Activated CD8-positive, alpha-beta T cell treated with anti-CD3 and anti-CD28 coated beads, Interleukin-2, amount 10 ng/mL, durations not matched to agents 7 days and 5 days (primary cell): ENCODE measurements around the gene STPG4. TPM values are rescaled to one million over a fixed set of nuclear protein-coding genes. Genes with fewer than 3 reads are reported as not detected.

Source experiments
- ATAC-seq: fragments of 150-1000 bp; cut with Tn5 transposase; one replicate; pipeline ENCODE4 v1.10.0; 2021; ENCODE audit warnings: moderate library complexity
- CTCF ChIA-PET: fragments of 350-600 bp; sonication (Branson Sonifier 250); formaldehyde crosslinking; loops from one replicate; lab custom pipeline; 2021; ENCODE audit warnings: antibody characterized with exemption; lab: Charles Lee
- POLR2A ChIA-PET: fragments of 350-600 bp; sonication (Branson Sonifier 250); formaldehyde crosslinking; loops from one replicate; lab custom pipeline; 2021; ENCODE audit warnings: antibody characterized with exemption; lab: Charles Lee
- DNase-seq: peaks from one replicate; pipeline ENCODE4 v3.0.0-alpha.2; 2020
- H3K27ac Mint-ChIP-seq: one replicate; pipeline ENCODE4 v1.8.0; 2021; ENCODE audit warnings: mild to moderate bottlenecking, mixed read lengths
- H3K27me3 Mint-ChIP-seq: one replicate; pipeline ENCODE4 v1.8.0; 2021; ENCODE audit warnings: low read depth, mixed read lengths
- H3K36me3 Mint-ChIP-seq: one replicate; pipeline ENCODE4 v1.8.0; 2021; ENCODE audit warnings: low read depth, mixed read lengths
- H3K4me1 Mint-ChIP-seq: one replicate; pipeline ENCODE4 v1.8.0; 2021; ENCODE audit warnings: low read depth, mixed read lengths
- H3K4me3 Mint-ChIP-seq: one replicate; pipeline ENCODE4 v1.8.0; 2021; ENCODE audit warnings: mild to moderate bottlenecking, mixed read lengths
- H3K9me3 Mint-ChIP-seq: one replicate; pipeline ENCODE4 v1.8.0; 2022; ENCODE audit warnings: mixed read lengths; ENCODE audit not compliant: insufficient read depth
- total RNA-seq, 2 experiments: library from RNA; stranded (reverse); gene quantifications; one replicate each; pipeline ENCODE4 v1.2.3, GENCODE V29; 2021

STPG4 gene
- total RNA-seq, 2 experiments from 2014 or later = 0.21 TPM; not detected in 1

GRCh38 chr2:47056374-47056773 lies 98.7 kb downstream of the STPG4 start:
- H3K27ac Mint-ChIP-seq = no peak overlapping the region
- H3K27me3 Mint-ChIP-seq = no peaks in the 10 kb centered on the region
- no peak overlapping the region for H3K4me3 Mint-ChIP-seq
- no peaks in the 10 kb centered on the region for H3K9me3 Mint-ChIP-seq
- POLR2A ChIA-PET = no interaction called here
- DNase-seq (no peak), ATAC-seq (no peak)
- CTCF ChIA-PET = no interaction called here
- H3K4me1 Mint-ChIP-seq = peaks cover 27% of the 10 kb centered on the region
- peaks cover 23% of the 10 kb centered on the region for H3K36me3 Mint-ChIP-seq

GRCh38 chr2:47054868-47055267 lies 100.2 kb downstream of the STPG4 start:
- DNase-seq = no peak
- CTCF ChIA-PET = no interaction called here
- ATAC-seq = no peak
- Mint-ChIP-seq H3K9me3 (no peaks in the 10 kb centered on the region), H3K27ac (no peak overlapping the region), H3K27me3 (no peaks in the 10 kb centered on the region), H3K36me3 (peaks cover 32% of the 10 kb centered on the region), H3K4me3 (no peak overlapping the region), H3K4me1 (peaks cover 27% of the 10 kb centered on the region)
- POLR2A ChIA-PET = no interaction called here

GRCh38 chr2:47054036-47054555 lies 101.0 kb downstream of the STPG4 start:
- Mint-ChIP-seq H3K4me3 (no peak overlapping the region), H3K9me3 (no peaks in the 10 kb centered on the region), H3K27ac (no peak overlapping the region), H3K36me3 (peaks cover 31% of the 10 kb centered on the region), H3K4me1 (peaks cover 27% of the 10 kb centered on the region), H3K27me3 (no peaks in the 10 kb centered on the region)
- POLR2A ChIA-PET = no interaction called here
- CTCF ChIA-PET = no interaction called here
- ATAC-seq = no peak
- no peak for DNase-seq

GRCh38 chr2:47052847-47053246 lies 102.3 kb downstream of the STPG4 start:
- no peak for ATAC-seq
- CTCF ChIA-PET = no interaction called here
- H3K27ac Mint-ChIP-seq = no peak overlapping the region

GRCh38 chr2:47051562-47051961 lies 103.5 kb downstream of the STPG4 start:
- no peaks in the 10 kb centered on the region for H3K27me3 Mint-ChIP-seq

More at GRCh38 chr2:47052847-47053246, 102.3 kb downstream of the STPG4 start:
- Mint-ChIP-seq H3K4me1 (peaks cover 21% of the 10 kb centered on the region), H3K9me3 (no peaks in the 10 kb centered on the region), H3K27me3 (no peaks in the 10 kb centered on the region), H3K36me3 (peaks cover 33% of the 10 kb centered on the region), H3K4me3 (no peak overlapping the region)
- no peak for DNase-seq
- POLR2A ChIA-PET = no interaction called here

GRCh38 chr2:47050762-47051161 lies 104.3 kb downstream of the STPG4 start:
- ATAC-seq (no peak), DNase-seq (no peak)
- POLR2A ChIA-PET = interaction anchor here (0.6 kb wide), 1 partner anchor 185 kb away, joined by 3 read pairs; no protein-coding TSS in a partner anchor
- CTCF ChIA-PET = no interaction called here
- no peak overlapping the region for H3K4me3 Mint-ChIP-seq
- no peaks in the 10 kb centered on the region for H3K9me3 Mint-ChIP-seq
- no peaks in the 10 kb centered on the region for H3K4me1 Mint-ChIP-seq
- no peaks in the 10 kb centered on the region for H3K27me3 Mint-ChIP-seq
- H3K27ac Mint-ChIP-seq = no peak overlapping the region
- H3K36me3 Mint-ChIP-seq = peaks cover 38% of the 10 kb centered on the region

More at GRCh38 chr2:47051562-47051961, 103.5 kb downstream of the STPG4 start:
- H3K27ac Mint-ChIP-seq = no peak overlapping the region
- CTCF ChIA-PET = no interaction called here
- POLR2A ChIA-PET = no interaction called here
- H3K9me3 Mint-ChIP-seq = no peaks in the 10 kb centered on the region
- no peak overlapping the region for H3K4me3 Mint-ChIP-seq
- peaks cover 36% of the 10 kb centered on the region for H3K36me3 Mint-ChIP-seq
- peaks cover 8% of the 10 kb centered on the region for H3K4me1 Mint-ChIP-seq
- ATAC-seq (no peak), DNase-seq (no peak)

- Mint-ChIP-seq H3K9me3 (no peaks in the 10 kb centered on the region), H3K4me1 (no peaks in the 10 kb centered on the region), H3K27ac (no peak overlapping the region), H3K27me3 (no peaks in the 10 kb centered on the region), H3K4me3 (no peak overlapping the region), H3K36me3 (peaks cover 41% of the 10 kb centered on the region)
- ChIA-PET POLR2A (interaction anchor here (0.6 kb wide), 1 partner anchor 184 kb away, joined by 3 read pairs; no protein-coding TSS in a partner anchor), CTCF (no interaction called here)
- ATAC-seq = no peak
- DNase-seq = no peak
Observed at GRCh38 chr2:47050021-47050760, 104.9 kb downstream of the STPG4 start.

- no peak for DNase-seq
- CTCF ChIA-PET = no interaction called here
Observed at GRCh38 chr2:47049502-47049901, 105.6 kb downstream of the STPG4 start.

GRCh38 chr2:47048801-47049480 lies 106.2 kb downstream of the STPG4 start:
- H3K36me3 Mint-ChIP-seq = peaks cover 43% of the 10 kb centered on the region

More at GRCh38 chr2:47049502-47049901, 105.6 kb downstream of the STPG4 start:
- POLR2A ChIA-PET = no interaction called here
- Mint-ChIP-seq H3K27me3 (no peaks in the 10 kb centered on the region), H3K4me3 (no peak overlapping the region), H3K4me1 (no peaks in the 10 kb centered on the region), H3K36me3 (peaks cover 40% of the 10 kb centered on the region), H3K9me3 (no peaks in the 10 kb centered on the region), H3K27ac (no peak overlapping the region)
- no peak for ATAC-seq

GRCh38 chr2:47046271-47046670 lies 108.8 kb downstream of the STPG4 start:
- ChIA-PET POLR2A (no interaction called here), CTCF (interaction anchor here (1.4 kb wide), 1 partner anchor 10 kb away, joined by 3 read pairs; no protein-coding TSS in a partner anchor)
- peaks cover 8% of the 10 kb centered on the region for H3K4me1 Mint-ChIP-seq
- no peak overlapping the region for H3K4me3 Mint-ChIP-seq
- no peak overlapping the region for H3K27ac Mint-ChIP-seq
- H3K9me3 Mint-ChIP-seq = no peaks in the 10 kb centered on the region
- ATAC-seq (no peak), DNase-seq (no peak)
- H3K27me3 Mint-ChIP-seq = no peaks in the 10 kb centered on the region
- H3K36me3 Mint-ChIP-seq = peaks cover 36% of the 10 kb centered on the region

More at GRCh38 chr2:47048801-47049480, 106.2 kb downstream of the STPG4 start:
- ChIA-PET POLR2A (no interaction called here), CTCF (no interaction called here)
- Mint-ChIP-seq H3K27me3 (no peaks in the 10 kb centered on the region), H3K27ac (no peak overlapping the region), H3K9me3 (no peaks in the 10 kb centered on the region), H3K4me1 (no peaks in the 10 kb centered on the region), H3K4me3 (no peak overlapping the region)
- no peak for DNase-seq
- ATAC-seq = no peak

- CTCF ChIA-PET = no interaction called here
- Mint-ChIP-seq H3K36me3 (peaks cover 39% of the 10 kb centered on the region), H3K4me1 (peaks cover 20% of the 10 kb centered on the region), H3K4me3 (no peak overlapping the region), H3K27me3 (no peaks in the 10 kb centered on the region), H3K9me3 (no peaks in the 10 kb centered on the region), H3K27ac (no peak overlapping the region)
- ATAC-seq = no peak
- DNase-seq = no peak
- POLR2A ChIA-PET = no interaction called here
Observed at GRCh38 chr2:47043891-47044239, 111.2 kb downstream of the STPG4 start.
